K562 (cell line): ENCODE results near the gene POPDC2. TPM values are rescaled to one million over a fixed set of nuclear protein-coding genes. Genes with fewer than 3 reads are reported as not detected.

Experiments
- ATAC-seq: fragments of 200-7000 bp; cut with Tn5 transposase; 3 replicates; pipeline ENCODE4 v1.9.1; 2020; ENCODE audit warnings: moderate library complexity
- BruUV-seq: library from RNA; stranded (reverse); fragments of 400-500 nt; replicated peaks from 2 replicates; lab custom pipeline; 2021; lab: Mats Ljungman, UMichigan
- CTCF ChIA-PET: fragments of 300-600 bp; formaldehyde crosslinking; extraction: SDS; loops from one replicate; lab custom pipeline; 2021; ENCODE audit warnings: low intra/inter-chr PET ratio; lab: Yijun Ruan, JAX
- POLR2A ChIA-PET: fragments of 300-600, 350-650 bp; sonication (Branson Sonifier 250); formaldehyde crosslinking; extraction: SDS; loops from one replicate; lab custom pipeline; 2021; ENCODE audit warnings: antibody characterized with exemption, inconsistent platforms; lab: Yijun Ruan, JAX
- DNase-seq, 4 experiments: peaks; one replicate each; pipeline versions ENCODE4 v3.0.0 to v3.0.0-alpha.2; 2011 to 2018; ENCODE audit warnings: low spot score in 3 of 4, mixed read lengths in 3 of 4; ENCODE audit errors: extremely low read depth in 1 of 4
- FAIRE-seq: peaks from 2 replicates; lab custom pipeline; 2011; peaks lifted over from hg19 to GRCh38; lab: Jason Lieb, UNC
- H2AFZ ChIP-seq: 2 replicates; pipeline ENCODE4 v1.6.0; 2011; ENCODE audit warnings: low read depth, low read length, control low read depth, inconsistent platforms
- H3K27ac ChIP-seq: fragments of 200-600 bp; 3 replicates; pipeline ENCODE4 v1.8.0; 2011; ENCODE audit warnings: low read depth, mild to moderate bottlenecking, control low read depth, inconsistent platforms, low read length, moderate library complexity, mixed read lengths; ENCODE audit errors: extremely low read depth
- H3K27me3 ChIP-seq, 2 experiments: fragments of 300-600 bp in 1 of 2; 2 replicates in 1 of 2; 3 replicates in 1 of 2; pipeline versions ENCODE4 v1.6.0 to v1.8.0; 2011; ENCODE audit warnings: inconsistent platforms in 2 of 2, low read length in 2 of 2, mild to moderate bottlenecking in 1 of 2, mixed read lengths in 1 of 2, moderate library complexity in 1 of 2; ENCODE audit not compliant: control insufficient read depth in 2 of 2, insufficient read depth in 2 of 2
- H3K36me3 ChIP-seq: fragments of 300-600 bp; 3 replicates; pipeline ENCODE4 v1.8.0; 2011; ENCODE audit warnings: mild to moderate bottlenecking, low read length, inconsistent platforms; ENCODE audit not compliant: control insufficient read depth, insufficient read depth
- H3K4me1 ChIP-seq, 2 experiments: fragments of 200-600 bp in 1 of 2; replicated peaks in 1 of 2; 2 replicates in 1 of 2; 3 replicates in 1 of 2; pipeline versions ENCODE4 v1.5.1 to v1.8.0; 2011; ENCODE audit warnings: inconsistent platforms in 2 of 2, low read length in 2 of 2, mild to moderate bottlenecking in 1 of 2, mixed read lengths in 1 of 2, moderate library complexity in 1 of 2; ENCODE audit not compliant: control insufficient read depth in 2 of 2, insufficient read depth in 2 of 2
- H3K4me2 ChIP-seq: 2 replicates; pipeline ENCODE4 v1.6.1; 2011; ENCODE audit warnings: low read length, control low read depth, inconsistent platforms, mixed read lengths; ENCODE audit not compliant: insufficient read depth
- H3K4me3 ChIP-seq: fragments of 200-600 bp; sonication (generic), shearing (Covaris generic); 2 replicates; pipeline ENCODE4 v1.5.1; 2016; ENCODE audit warnings: control low read depth, inconsistent platforms
- H3K79me2 ChIP-seq: fragments of 200-600 bp; 3 replicates; pipeline ENCODE4 v1.8.0; 2011; ENCODE audit warnings: low read length, inconsistent platforms; ENCODE audit not compliant: control insufficient read depth, insufficient read depth
- H3K9ac ChIP-seq, 2 experiments: 2 replicates each; pipeline versions ENCODE4 v1.6.0 to v1.6.1; 2011; ENCODE audit warnings: low read depth in 2 of 2, low read length in 2 of 2, control low read depth in 1 of 2, inconsistent platforms in 1 of 2, mild to moderate bottlenecking in 1 of 2, mixed read lengths in 1 of 2; ENCODE audit not compliant: insufficient read depth in 1 of 2
- H3K9me1 ChIP-seq: one replicate; pipeline ENCODE4 v1.6.0; 2011; ENCODE audit warnings: inconsistent platforms, mild to moderate bottlenecking, low read length, moderate library complexity; ENCODE audit not compliant: control insufficient read depth, insufficient read depth
- H3K9me3 ChIP-seq: replicated peaks from 2 replicates; pipeline ENCODE4 v1.5.1; 2011; ENCODE audit warnings: low read depth, low read length, inconsistent platforms; ENCODE audit not compliant: control insufficient read depth, insufficient read depth
- H4K20me1 ChIP-seq: replicated peaks from 2 replicates; pipeline ENCODE4 v1.6.1; 2011; ENCODE audit warnings: low read length, inconsistent platforms, mixed read lengths; ENCODE audit not compliant: control insufficient read depth, insufficient read depth
- CHD1 ChIP-seq: fragments of 200-600 bp; sonication (generic); IDR thresholded peaks from one replicate; pipeline ENCODE4 v1.6.1; 2012; ENCODE audit warnings: mild to moderate bottlenecking, moderate library complexity, low read length, inconsistent platforms
- MXI1 ChIP-seq: IDR thresholded peaks from 2 replicates; pipeline ENCODE4 v1.6.1; 2011; ENCODE audit warnings: low read depth, mild to moderate bottlenecking, improper control_type of control experiment, low read length
- NR0B1 ChIP-seq: fragments of 450-650 bp; IDR thresholded peaks from one replicate; pipeline ENCODE4 v1.6.1; 2018; ENCODE audit warnings: mild to moderate bottlenecking, moderate library complexity; ENCODE audit not compliant: partially characterized antibody
- POLR2AphosphoS2 ChIP-seq: IDR thresholded peaks from 2 replicates; pipeline ENCODE4 v1.6.1; 2012; ENCODE audit warnings: low read length, improper control_type of control experiment
- POLR2B ChIP-seq: fragments of 450-650 bp; IDR thresholded peaks from 2 replicates; pipeline ENCODE4 v1.6.1; 2018; ENCODE audit warnings: low read depth; ENCODE audit not compliant: partially characterized antibody
- ZNF175 ChIP-seq: fragments of 200-800 bp; sonication (Bioruptor generic); IDR thresholded peaks from 2 replicates; pipeline ENCODE4 v1.6.1; 2016; ENCODE audit warnings: low read depth, mild to moderate bottlenecking, missing genetic modification characterization, missing compliant biosample characterization
- ZNF655 ChIP-seq: fragments of 250-450 bp; sonication (Bioruptor Pico); IDR thresholded peaks from 2 replicates; pipeline ENCODE4 v1.5.0; 2021
- WGBS: fragments of 100-300 bp; shearing (Covaris generic); methylation state at CpG from one replicate; pipeline ENCODE4 v1.1.6; 2016; ENCODE audit warnings: low coverage, mixed read lengths; ENCODE audit not compliant: insufficient coverage; ENCODE audit errors: missing lambda C conversion rate; 5-methylcytosine and 5-hydroxymethylcytosine counted together
- in situ Hi-C: fragments of 300-500 bp; cut with MboI; formaldehyde crosslinking; loops from 4 replicates; pipeline ENCODE4 v1.15.0; 2018; ENCODE audit warnings: inconsistent platforms, mixed read lengths
- intact Hi-C: fragments of 100-400 bp; cut with micrococcal nuclease; formaldehyde crosslinking; loops from 2 replicates; pipeline ENCODE4 v1.14.2; 2022
- polyA plus RNA-seq, 8 experiments: library from polyadenylated mRNA; depleted of rRNA in 4 of 8; stranded (reverse) in 5 of 8; unstranded in 3 of 8; fragments of >200 nt; fragmentation: Nextera tagmentation in 2 of 8; fragmentation: Illumina TruSeq in 1 of 8; extraction: Ambion mirVana in 2 of 8; extraction: Trizol in 1 of 8; gene quantifications; 2 replicates each; pipeline versions ENCODE4 v1.2.1 to v1.2.3, GENCODE V29; 2011 to 2014; ENCODE audit warnings: inconsistent platforms in 1 of 8, missing spikeins in 1 of 8
- total RNA-seq, 7 experiments: library from RNA; depleted of rRNA in 6 of 7; stranded (reverse); fragments of >200 nt in 6 of 7; fragmentation: Illumina TruSeq in 2 of 7; extraction: Trizol in 2 of 7; gene quantifications; 2 replicates each; pipeline versions ENCODE4 v1.2.1 to v1.2.3, GENCODE V29; 2011 to 2021; ENCODE audit warnings: low replicate concordance in 1 of 7

The POPDC2 gene
- total and polyA plus RNA-seq, 9 of the 15 experiments (the other 6 are each of a cell fraction or from before 2014, with no cell fraction given): 0.08 to 0.32 (median 0.13) TPM; not detected in 4

DNA sequence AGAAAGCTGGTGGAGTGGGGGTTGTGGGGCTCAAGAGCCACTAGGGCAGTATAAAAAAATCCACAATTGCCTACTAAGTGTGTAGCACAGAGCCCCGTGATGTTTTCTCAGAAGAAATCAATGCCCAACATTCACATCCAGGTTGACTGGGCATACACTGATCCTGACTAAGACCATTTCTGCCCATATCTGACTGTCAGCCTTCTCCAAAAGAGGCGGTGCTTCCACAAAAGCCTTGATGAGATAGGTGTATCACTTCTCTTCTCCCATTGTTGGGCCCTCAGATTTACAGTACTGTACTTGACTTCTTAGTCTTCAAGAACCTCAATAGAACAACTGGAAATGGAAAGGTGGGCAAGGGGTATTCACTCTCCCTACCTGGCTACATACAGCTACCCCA is 1.4 kb downstream of the POPDC2 start:
- WGBS: 41% methylated on average over 2 of the region's 2 CpGs
- Histone ChIP-seq H3K27ac (no peak overlapping the region), H3K4me1 (peaks cover 0 to 10% of the 10 kb centered on the region in 2 experiments; a peak in 3 of 5 replicates), H3K9me3 (no peaks in the 10 kb centered on the region), H3K4me3 (no peak overlapping the region), H3K4me2 (no peak overlapping the region), H2AFZ (no peak overlapping the region), H4K20me1 (no peaks in the 10 kb centered on the region), H3K36me3 (no peaks in the 10 kb centered on the region), H3K79me2 (no peaks in the 10 kb centered on the region), H3K9ac (no peak overlapping the region), H3K27me3 (no peaks in the 10 kb centered on the region), H3K9me1 (no peaks in the 10 kb centered on the region)
- FAIRE-seq (no peak), DNase-seq (no peak), ATAC-seq (no peak)
- in situ Hi-C loops (no loop called here), intact Hi-C loops (no loop called here)
- ChIA-PET POLR2A (no interaction called here), CTCF (no interaction called here)
- BruUV-seq: no TSS peak
- no peak for TF ChIP-seq NR0B1
- TF ChIP-seq MXI1: no peak
- no peak for TF ChIP-seq POLR2B
- no peak for TF ChIP-seq CHD1
- no peak for TF ChIP-seq POLR2AphosphoS2
- no peak for TF ChIP-seq ZNF175
- TF ChIP-seq ZNF655 (CRISPR knock-in tag): no peak
